ENCODE results near the gene NEUROD1.
"Not testable (repeated sequence)": the region's sequence is repeated elsewhere in the genome, so short reads cannot be mapped to it uniquely, and the experiment has no call there.

NEUROD1 gene

DNA sequence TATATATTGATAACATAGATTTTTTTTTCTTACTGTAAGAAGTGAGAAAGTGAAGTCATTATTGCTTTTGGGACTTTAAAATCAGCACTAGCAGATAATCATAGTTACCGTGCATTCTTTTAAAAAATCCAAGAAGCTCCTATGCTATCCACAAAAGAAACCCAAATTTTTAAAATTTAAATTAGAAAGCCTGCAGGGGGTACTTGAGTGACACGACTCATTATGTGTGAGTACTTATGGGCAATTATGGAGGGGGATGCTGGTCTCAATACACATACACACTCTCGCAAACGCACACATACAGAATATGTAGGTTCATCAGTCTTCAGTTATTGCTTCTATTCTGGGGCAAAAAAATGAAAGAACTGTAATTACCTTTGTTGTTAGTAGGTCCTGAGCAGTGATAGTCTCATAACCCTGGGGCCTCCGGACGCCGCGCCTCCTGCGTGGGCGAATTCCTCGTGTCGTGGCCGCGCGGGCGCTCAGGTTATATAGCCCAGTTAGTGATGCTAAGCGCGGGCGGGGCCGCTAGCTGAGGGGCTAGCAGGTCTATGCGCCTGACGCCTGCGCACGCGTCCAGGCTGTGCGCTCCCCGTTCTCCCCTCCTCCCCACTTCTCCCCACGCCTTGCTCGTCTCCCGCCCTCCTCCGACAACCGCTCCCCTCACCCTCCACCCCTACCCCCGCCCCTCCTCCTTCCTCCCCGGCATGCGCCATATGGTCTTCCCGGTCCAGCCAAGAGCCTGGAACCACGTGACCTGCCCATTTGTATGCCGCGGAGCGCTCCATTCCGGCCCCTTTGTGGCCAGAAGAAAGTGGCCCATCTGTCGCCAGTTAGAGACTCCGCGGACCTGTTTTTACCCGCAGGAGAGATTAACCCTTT is at the start of gene NEUROD1:
Gene NEUROD1, minus strand, starts transcription at position 463 of the 882 bp plus-strand sequence. CDS start 1,657 bp downstream, outside the sequence.
- DNase-seq: no peak

DNA sequence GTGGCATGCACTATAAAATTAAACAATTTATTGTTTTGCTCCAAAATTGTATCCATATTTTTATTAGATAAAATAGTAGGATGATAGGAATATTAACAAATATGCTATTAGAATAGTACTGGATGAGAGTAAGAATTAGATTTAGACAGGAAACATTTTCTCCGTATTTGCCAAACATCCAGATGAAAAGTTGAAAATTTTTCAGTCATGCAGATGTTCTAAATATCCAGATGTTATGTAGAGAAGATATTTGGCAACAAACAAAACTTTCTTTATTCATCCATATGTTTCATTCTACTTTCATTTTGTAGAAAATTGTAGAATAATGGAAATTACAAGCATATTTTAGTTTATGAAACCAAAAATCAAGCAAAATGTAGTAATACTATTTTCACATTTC is 45.2 kb upstream of the NEUROD1 start:
- no peak for DNase-seq

GRCh38 chr2:181724662-181725061 is 44.3 kb upstream of the NEUROD1 start:
- DNase-seq: no peak

DNA sequence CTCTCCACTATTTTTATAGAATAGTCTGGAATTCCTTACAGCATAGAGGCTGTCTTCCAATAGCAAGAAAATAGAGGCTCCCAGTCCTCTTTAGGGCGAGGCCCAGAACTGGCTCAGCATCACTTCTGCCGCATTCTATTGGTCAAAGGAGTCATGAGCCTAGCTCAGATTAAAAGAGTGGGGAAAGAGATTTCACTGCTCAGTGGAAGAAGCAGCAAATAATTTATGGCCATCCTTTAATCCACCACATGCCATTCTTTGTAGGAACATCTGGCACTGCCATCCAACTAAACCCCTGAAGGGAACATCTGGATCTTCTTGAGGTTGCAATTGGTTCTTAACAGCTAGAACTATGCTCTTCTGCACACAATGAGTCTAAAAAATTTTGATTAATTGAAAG is 43.4 kb upstream of the NEUROD1 start:
- DNase-seq: no peak

GRCh38 chr2:181715033-181715630 is 34.8 kb upstream of the NEUROD1 start:
- DNase-seq: peak; percentile 44

DNA sequence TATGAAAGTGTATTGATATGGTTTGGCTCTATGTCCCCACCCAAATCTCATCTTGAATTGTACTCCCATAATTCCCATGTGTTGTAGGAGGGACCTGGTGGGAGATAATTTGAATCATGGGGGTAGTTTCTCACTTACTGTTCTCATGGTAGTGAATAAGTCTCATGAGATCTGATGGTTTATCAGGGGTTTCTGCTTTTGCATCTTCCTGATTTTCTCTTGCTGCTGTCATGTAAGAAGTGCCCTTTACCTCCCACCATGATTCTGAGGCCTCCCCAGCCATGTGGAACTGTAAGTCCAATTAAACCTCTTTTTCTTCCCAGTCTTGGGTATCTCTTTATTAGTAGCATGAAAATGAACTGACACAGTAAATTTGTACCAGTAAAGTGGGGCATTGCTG is 30.7 kb upstream of the NEUROD1 start:
- DNase-seq: not testable (repeated sequence)

DNA sequence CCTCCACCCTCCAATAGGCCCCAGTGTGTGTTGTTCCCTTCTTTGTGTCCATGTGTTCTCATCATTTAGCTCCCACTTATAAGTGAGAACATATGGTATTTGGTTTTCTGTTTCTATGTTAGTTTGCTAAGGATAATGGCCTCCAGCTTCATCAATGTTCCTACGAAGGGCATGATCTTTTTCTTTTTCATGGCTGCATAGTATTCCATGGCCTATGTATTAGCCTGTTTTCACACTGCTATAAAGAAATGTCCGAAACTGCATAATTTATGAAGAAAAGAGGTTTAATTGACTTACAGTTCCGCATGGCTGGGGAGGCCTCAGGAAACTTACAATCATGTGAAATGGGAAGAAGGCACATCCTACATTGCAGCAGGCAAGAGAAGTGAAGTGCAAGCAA is 22.2 kb upstream of the NEUROD1 start:
- not testable (repeated sequence) for DNase-seq

GRCh38 chr2:181698223-181698622 is 17.9 kb upstream of the NEUROD1 start:
- no peak for DNase-seq

DNA sequence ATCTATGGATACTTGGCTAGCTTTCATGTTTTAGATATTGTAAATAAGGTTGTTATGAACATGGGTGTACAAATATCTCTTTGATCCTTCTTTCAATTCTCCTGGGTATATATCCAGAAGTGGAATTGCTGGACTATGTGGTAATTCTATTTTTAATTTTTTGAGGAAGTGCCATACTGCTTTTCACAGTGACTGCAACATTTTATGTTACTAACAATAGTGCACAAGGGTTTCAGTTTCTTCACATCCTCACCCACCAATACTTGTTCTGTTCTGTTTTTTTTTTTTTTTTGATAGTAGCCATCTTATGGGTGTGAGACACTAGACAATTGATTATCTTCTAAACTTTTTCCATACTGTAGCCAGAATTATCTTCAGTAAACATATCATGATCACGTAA is 17.3 kb upstream of the NEUROD1 start:
- DNase-seq: no peak

GRCh38 chr2:181697126-181697525 is 16.8 kb upstream of the NEUROD1 start:
- no peak for DNase-seq

GRCh38 chr2:181694271-181694670 is 14.0 kb upstream of the NEUROD1 start:
- DNase-seq: no peak

DNA sequence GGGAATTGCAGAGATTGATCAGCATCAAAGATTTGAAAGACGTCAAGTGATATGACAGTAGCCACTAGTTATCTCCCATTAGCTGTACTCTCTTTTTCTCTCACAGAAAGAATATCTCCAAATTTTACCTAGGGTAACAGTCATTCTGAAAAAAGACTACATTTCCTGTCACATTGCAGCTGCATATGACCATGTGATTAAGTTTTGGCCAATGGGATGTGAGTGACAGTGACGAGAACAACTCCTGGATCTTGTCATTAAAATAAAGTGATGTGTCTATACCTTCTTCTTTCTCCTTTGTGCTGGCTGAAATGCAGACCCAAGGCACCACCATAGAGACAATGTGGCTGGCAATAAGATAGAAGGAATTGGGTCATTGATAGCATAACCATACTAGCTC is 10.5 kb upstream of the NEUROD1 start:
- DNase-seq: no peak

GRCh38 chr2:181686576-181687185 is 6.4 kb upstream of the NEUROD1 start:
- DNase-seq: no peak

- no peak for DNase-seq
These were observed 4.9 kb upstream of the NEUROD1 start for GRCh38 chr2:181685150-181685688.

DNA sequence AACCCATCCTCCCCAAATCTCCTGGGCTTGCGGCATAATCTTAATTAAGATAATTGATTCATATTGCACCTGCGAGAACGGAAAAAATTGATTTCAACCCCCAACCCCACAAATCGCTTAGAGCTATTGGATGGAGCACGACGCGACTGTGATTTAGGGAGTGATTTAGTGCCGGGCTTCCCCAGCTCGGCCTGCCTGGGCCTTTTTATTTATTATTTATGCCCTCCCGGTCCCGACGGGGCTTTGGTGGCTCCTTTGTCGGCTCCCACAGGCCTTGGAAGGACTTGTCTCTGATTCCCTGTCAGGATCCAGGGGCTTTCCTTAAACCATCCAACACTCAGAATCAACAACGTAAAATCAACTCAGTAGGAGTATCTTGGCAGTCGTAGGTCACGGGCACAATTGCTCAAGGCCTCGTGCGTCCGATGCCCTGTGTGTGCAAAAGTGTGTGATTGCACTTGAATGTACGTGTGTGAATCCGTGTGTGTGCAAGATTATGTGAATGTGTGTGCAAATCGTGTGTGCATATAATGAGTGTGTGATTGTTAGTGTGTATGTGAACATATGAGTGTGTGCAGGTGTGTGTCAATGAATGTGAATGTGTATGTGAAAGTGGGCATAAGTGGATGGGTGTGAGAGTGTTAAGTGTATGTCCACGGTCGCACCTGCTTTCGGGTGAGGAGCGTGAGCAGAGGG is 4.3 kb upstream of the NEUROD1 start:
- DNase-seq: no peak

DNA sequence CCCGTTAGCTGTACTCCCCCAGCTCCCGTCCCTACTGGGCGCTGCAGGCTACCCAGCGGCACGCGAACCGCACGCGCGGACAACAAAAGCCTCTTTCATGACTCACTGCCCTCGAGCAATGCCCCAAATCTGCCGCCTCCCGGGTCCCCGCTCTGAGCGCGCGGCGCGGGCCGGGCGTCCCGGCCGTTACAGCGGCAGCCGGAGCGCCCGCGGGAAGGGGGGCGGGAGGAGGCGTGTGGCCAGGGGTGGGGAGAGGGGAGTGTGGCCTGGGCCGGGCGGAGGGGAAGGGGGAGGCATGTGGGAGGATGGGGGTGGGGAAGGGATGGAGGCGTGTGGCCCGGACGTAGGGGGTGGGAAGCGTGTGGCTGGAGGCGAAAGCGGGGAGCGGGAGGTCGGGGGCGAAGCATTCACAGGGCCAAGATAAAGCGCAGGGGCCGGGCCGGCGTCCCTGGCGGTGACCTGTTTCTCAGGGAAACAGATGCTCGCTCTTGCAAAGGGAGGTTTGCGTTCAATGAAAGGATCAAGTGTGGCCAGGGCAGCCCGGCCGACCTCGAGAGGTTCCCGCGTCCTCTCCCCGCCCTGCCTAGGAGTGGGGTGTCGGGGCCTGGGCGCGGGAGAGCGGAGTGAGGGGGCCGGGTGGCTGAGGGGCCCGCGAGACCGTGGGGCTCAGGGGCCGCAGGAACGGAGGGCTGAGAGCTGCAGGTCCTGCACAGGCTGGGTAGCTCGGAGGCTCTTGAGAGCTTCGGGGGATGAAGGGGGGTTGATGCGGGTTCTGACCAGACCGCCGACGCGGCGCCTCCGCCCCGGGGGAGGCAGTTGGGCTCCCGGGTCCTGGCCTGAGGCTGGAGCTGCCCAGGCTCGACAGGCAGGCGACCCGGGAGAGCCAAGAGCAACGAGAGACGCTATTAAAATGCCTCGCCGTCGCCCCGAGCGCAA is 3.5 kb upstream of the NEUROD1 start:
- DNase-seq: no peak

GRCh38 chr2:181682795-181683517 is 2.6 kb upstream of the NEUROD1 start:
- no peak for DNase-seq

DNA sequence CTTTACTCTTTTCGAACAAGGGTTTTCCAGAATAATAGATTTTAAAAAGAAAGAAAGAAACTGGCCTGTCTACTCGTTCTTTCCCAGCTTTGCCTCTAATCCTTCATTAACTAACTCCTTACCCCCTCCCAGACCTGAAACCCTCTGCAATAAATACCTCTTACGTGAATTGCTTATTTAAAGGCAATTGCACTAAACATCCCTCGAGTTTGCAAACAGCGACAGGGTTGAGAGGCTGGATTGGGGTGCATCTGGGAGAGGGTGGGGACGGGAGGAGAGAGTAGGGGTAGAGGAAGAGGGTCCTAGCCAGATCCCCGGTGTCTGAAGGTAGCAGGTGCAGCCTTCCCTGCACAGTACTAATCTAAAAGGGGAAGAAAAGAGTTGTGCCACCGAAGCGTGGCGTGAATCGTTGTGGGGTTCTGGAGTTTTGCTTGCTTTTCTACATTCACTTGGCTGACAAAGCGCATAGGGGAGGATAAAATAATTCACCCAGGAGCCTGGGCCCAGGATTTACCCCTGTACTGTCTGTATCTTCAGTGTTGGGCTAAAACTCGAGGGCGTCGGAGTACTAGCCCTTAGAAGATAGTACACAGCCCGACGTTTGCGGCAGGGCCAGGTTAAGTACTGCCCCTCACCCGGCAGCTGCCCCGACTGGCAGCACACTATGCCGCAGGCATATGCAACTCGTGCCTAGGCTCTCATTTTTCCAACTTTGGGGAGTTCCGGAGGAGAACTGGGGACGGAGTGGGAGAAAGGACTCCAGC is 1.9 kb upstream of the NEUROD1 start:
- DNase-seq: no peak

- DNase-seq: no peak
These were observed 857 bp upstream of the NEUROD1 start for GRCh38 chr2:181680937-181681811.
